Ectodermal cell (in vitro differentiated cells): ENCODE measurements around the gene CHST9.
"Not testable (repeated sequence)": the region's sequence is repeated elsewhere in the genome, so short reads cannot be mapped to it uniquely, and the experiment has no call there.

Experiments
- H3K27ac ChIP-seq: 2 replicates; pipeline ENCODE4 v1.7.0; 2013; ENCODE audit warnings: mild to moderate bottlenecking, low read depth, low read length; ENCODE audit not compliant: insufficient read depth, poor library complexity, severe bottlenecking
- H3K27me3 ChIP-seq: 2 replicates; pipeline ENCODE4 v1.7.0; 2013; ENCODE audit warnings: mild to moderate bottlenecking, low read length; ENCODE audit not compliant: insufficient read depth, control insufficient read depth, poor library complexity, severe bottlenecking
- H3K36me3 ChIP-seq: one replicate; pipeline ENCODE4 v1.7.0; 2013; ENCODE audit warnings: low read length; ENCODE audit not compliant: control insufficient read depth, insufficient read depth
- H3K4me1 ChIP-seq: one replicate; pipeline ENCODE4 v1.7.0; 2013; ENCODE audit warnings: low read length; ENCODE audit not compliant: control insufficient read depth, insufficient read depth
- H3K4me3 ChIP-seq: 2 replicates; pipeline ENCODE4 v1.7.0; 2013; ENCODE audit warnings: low read depth, low read length, control low read depth; ENCODE audit not compliant: insufficient read depth
- H3K9me3 ChIP-seq: 2 replicates; pipeline ENCODE4 v1.7.0; 2013; ENCODE audit warnings: mild to moderate bottlenecking, low read length, moderate library complexity; ENCODE audit not compliant: control insufficient read depth
- WGBS, 2 experiments: methylation state at CpG; one replicate each; pipeline ENCODE4 v1.1.7; 2013; ENCODE audit warnings: missing lambda C conversion rate in 2 of 2; 5-methylcytosine and 5-hydroxymethylcytosine counted together

The CHST9 gene

DNA sequence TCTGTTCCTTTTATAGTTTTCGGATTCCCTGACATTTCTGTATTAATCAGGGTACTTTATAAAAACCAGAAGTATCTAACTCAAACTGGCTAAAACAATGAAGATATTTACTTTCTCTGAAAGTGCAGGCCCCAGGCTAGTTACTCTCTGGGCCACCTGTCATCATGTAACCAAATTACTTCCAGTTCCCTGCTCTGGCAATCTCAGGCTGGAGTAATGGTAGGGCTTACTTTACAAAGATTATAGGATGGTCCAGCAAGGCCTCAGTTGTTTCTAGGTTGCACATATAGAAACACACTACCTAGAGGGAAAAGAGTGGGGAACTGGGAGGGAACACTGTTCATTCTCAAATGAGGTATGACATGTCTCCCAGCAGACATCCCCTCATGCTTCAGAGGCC lies 74.8 kb downstream of the CHST9 start:
- no peaks in the 10 kb centered on the region for H3K27me3 ChIP-seq
- no peaks in the 10 kb centered on the region for H3K36me3 ChIP-seq
- H3K9me3 ChIP-seq, result no peaks in the 10 kb centered on the region
- H3K4me3 ChIP-seq, result no peak overlapping the region
- no peaks in the 10 kb centered on the region for H3K4me1 ChIP-seq
- no peak overlapping the region for H3K27ac ChIP-seq
- 93 to 100% methylated on average over 1 of the region's 1 CpG for WGBS, 2 experiments

GRCh38 chr18:27109451-27109850 lies 75.7 kb downstream of the CHST9 start:
- no peaks in the 10 kb centered on the region for H3K36me3 ChIP-seq
- H3K9me3 ChIP-seq, result no peaks in the 10 kb centered on the region
- no peak overlapping the region for H3K4me3 ChIP-seq
- H3K27ac ChIP-seq, result no peak overlapping the region
- H3K4me1 ChIP-seq, result no peaks in the 10 kb centered on the region
- 95 to 96% methylated on average over 10 of the region's 10 CpGs for WGBS, 2 experiments
- H3K27me3 ChIP-seq, result no peaks in the 10 kb centered on the region

DNA sequence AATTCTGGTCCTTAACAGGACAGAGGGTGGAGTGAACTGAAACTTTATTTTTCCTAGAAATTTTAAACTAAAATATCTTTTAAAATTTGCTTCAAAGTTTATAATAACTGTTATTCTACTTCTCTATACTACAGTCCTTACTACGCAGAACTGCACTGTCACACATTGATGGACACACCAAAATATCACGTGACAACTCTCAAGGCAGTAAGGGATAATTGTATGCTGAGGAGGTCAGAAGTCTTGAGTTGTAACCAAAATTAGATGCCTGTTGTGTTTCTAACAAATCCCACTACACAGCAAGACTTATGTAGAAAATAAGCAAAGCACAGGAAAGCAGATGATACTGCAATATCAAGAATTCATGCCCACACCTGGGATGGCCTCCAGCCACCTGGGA lies 76.3 kb downstream of the CHST9 start:
- Histone ChIP-seq H3K4me3 (no peak overlapping the region), H3K9me3 (no peaks in the 10 kb centered on the region), H3K4me1 (no peaks in the 10 kb centered on the region), H3K36me3 (no peaks in the 10 kb centered on the region), H3K27ac (no peak overlapping the region), H3K27me3 (no peaks in the 10 kb centered on the region)
- 100% methylated on average over 2 of the region's 2 CpGs; no CpG with 5 or more reads in 1 of the 2 experiments for WGBS, 2 experiments

DNA sequence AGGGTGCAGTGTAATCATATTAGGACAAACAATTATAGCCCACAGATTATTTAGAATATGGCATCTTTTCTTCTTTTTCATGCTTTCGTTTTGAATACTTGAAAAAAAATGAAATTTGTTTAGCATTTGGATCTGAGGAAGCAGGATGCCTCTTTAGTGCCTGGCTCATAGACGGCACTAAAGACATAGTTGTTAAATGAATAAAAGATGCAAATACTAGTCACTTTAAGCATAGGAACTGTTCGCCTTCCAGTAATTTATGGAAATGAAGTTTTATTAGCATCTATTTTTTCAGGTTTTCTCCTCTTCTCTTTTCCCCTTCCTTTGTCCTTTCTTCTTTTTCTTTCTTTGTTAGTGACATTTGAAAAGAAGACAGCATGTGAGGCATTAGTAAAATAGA lies 80.4 kb downstream of the CHST9 start:
- Histone ChIP-seq H3K4me3 (no peak overlapping the region), H3K4me1 (no peaks in the 10 kb centered on the region), H3K36me3 (no peaks in the 10 kb centered on the region), H3K27ac (no peak overlapping the region), H3K27me3 (no peaks in the 10 kb centered on the region), H3K9me3 (no peaks in the 10 kb centered on the region)
- 91 to 100% methylated on average over 2 of the region's 3 CpGs for WGBS, 2 experiments

DNA sequence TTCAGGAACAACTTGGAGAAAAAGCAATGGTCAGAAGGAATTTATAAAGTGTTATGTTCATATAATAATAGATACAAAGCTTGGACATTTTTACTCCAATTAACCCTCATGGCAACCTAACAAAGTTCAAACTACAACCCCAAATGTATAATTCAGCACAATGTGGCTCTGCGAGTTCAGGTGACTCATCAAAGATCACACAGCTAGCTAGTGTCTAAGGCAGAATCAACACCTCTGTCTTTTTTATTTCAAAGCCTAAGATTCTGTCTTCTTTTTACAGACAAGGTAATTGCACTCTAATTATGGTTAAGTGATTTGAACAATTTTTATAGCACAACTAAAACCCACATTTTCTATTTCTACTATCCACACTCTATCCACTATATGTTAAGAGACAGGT lies 90.5 kb downstream of the CHST9 start:
- Histone ChIP-seq H3K27ac (no peak overlapping the region), H3K36me3 (no peaks in the 10 kb centered on the region), H3K4me3 (no peak overlapping the region), H3K4me1 (no peaks in the 10 kb centered on the region), H3K27me3 (no peaks in the 10 kb centered on the region), H3K9me3 (no peaks in the 10 kb centered on the region)
- 97 to 100% methylated on average over 1 of the region's 1 CpG for WGBS, 2 experiments

DNA sequence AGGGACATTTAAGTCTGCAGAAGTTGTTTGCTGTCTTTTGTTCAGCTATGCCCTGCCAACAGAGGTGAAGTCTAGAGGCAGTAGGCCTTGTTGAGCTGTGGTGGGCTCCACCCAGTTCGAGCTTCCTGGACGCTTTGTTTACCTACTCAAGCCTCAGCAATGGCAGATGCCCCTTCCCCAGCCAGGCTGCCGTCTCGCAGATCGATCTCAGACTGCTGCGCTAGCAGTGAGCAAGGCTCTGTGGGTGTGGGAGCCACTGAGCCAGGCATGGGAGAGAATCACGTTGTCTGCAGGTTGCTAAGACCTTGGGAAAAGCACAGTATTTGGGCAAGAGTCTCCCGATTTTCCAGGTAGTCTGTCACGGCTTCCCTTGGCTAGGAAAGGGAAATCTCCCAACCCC lies 91.8 kb downstream of the CHST9 start:
- WGBS, 2 experiments, result 94 to 95% methylated on average over 9 of the region's 9 CpGs

DNA sequence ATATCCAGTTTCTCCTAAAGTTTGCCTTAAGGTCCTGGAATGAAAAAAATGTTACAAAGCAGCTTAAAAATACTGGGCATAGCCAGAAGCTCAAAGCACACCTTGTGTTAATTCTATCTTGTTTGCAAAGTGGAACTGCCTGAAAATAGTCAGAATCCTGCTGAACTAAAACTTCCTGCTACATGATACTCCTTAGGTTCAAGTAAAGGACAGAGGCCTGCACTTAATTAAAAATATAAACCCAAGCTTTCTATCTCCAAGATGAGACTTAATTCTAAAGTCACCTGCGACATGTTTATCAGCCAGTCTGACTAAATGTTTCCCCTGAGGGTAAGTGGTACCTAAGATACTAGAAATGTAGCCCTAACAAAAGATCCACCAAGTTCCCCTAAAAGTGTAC lies 103.4 kb downstream of the CHST9 start:
- 92 to 100% methylated on average over 1 of the region's 1 CpG for WGBS, 2 experiments
- H3K36me3 ChIP-seq, result no peaks in the 10 kb centered on the region
- H3K9me3 ChIP-seq, result no peaks in the 10 kb centered on the region
- H3K27me3 ChIP-seq, result no peaks in the 10 kb centered on the region
- no peak overlapping the region for H3K27ac ChIP-seq
- H3K4me3 ChIP-seq, result no peak overlapping the region
- no peaks in the 10 kb centered on the region for H3K4me1 ChIP-seq

More for the DNA sequence above, 91.8 kb downstream of the CHST9 start:
- H3K36me3 ChIP-seq, H3K9me3 ChIP-seq, H3K27me3 ChIP-seq, H3K4me1 ChIP-seq, H3K4me3 ChIP-seq, H3K27ac ChIP-seq: not testable (repeated sequence)

DNA sequence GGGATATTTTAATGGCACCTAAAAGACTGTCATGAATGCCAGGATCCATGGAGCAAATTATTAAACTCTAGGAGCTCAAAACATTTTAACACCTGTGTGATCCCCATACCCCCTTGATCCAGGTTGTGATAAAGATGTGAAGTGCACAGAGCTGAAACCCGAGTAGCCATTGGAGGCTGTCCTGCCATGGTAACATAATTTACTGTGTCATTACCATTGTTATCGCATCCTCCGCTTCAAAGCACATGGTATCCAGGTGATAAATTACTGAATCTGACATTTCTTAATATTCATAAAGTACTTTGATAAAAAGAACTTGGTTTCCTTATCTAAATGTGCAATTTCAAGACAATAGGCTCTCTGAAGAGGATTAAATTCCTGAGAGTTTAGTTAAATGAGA lies 109.3 kb downstream of the CHST9 start:
- Histone ChIP-seq H3K27me3 (no peaks in the 10 kb centered on the region), H3K9me3 (no peaks in the 10 kb centered on the region), H3K27ac (no peak overlapping the region), H3K36me3 (no peaks in the 10 kb centered on the region), H3K4me3 (no peak overlapping the region), H3K4me1 (no peaks in the 10 kb centered on the region)
- 90 to 95% methylated on average over 3 of the region's 3 CpGs for WGBS, 2 experiments

DNA sequence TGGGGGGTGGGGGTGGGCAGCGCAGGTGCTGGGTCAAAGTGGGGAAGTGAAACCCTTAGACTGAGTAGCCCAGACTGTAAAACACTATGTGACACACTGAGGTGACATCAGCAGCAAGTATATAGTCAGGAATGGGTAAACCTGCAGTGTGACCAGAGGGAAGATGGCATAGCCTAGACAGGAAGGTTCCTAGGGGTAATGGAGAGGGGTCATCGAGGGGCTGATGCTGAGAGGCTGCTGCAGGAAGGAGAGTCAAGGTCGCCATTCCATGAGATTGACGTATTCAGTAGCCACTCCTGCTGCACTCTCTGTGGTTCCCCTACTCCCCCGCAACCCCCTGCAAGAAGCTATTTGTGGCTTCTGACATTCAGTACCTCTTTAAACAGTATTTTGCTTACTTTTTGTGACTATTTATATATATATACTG lies 111.7 kb downstream of the CHST9 start:
- WGBS, 2 experiments, result 92 to 97% methylated on average over 5 of the region's 5 CpGs
- Histone ChIP-seq H3K4me1 (no peaks in the 10 kb centered on the region), H3K27me3 (no peaks in the 10 kb centered on the region), H3K4me3 (no peak overlapping the region), H3K27ac (no peak overlapping the region), H3K36me3 (no peaks in the 10 kb centered on the region), H3K9me3 (no peaks in the 10 kb centered on the region)

DNA sequence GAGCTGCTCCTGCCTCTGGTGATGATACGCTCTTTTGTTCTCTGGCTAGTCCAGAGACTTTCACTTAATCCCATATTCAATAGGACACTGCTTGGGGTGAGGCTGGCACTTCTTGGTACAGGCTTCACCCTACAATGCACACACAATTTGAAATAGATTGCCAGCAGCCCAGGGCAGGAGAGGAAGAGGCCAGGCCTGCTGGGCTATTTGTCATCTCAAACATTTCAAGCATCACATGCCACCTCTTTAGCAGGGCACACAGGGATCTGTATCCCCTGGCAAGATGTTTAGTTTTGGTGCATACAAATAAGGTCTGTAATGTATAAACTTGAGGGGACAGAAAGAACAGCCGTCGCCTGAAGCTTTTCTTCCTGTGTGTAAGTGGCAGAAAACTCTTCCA lies 120.4 kb downstream of the CHST9 start:
- Histone ChIP-seq H3K4me3 (no peak overlapping the region), H3K4me1 (no peaks in the 10 kb centered on the region), H3K27ac (no peak overlapping the region), H3K27me3 (no peaks in the 10 kb centered on the region), H3K36me3 (no peaks in the 10 kb centered on the region), H3K9me3 (no peaks in the 10 kb centered on the region)
- WGBS, 2 experiments, result 73 to 87% methylated on average over 1 to 3 of the region's 3 CpGs

DNA sequence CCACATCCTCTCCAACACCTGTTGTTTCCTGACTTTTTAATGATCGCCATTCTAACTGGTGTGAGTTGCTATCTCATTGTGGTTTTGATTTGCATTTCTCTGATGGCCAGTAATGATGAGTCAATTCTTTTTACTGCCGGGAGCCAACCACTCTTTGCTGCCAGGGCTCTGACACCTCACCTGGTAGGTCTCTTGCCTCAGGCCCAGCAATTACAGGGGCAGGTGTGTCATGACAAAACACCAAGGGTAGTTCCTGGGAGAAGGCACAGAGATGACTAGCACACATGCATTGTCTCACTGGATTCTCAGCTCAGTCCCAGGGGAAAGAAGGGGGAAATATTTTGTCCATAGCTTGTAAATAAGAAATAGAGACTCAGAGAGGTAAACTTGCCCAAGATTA lies 122.3 kb downstream of the CHST9 start:
- Histone ChIP-seq H3K36me3 (no peaks in the 10 kb centered on the region), H3K27me3 (no peaks in the 10 kb centered on the region), H3K4me3 (no peak overlapping the region), H3K4me1 (no peaks in the 10 kb centered on the region), H3K9me3 (no peaks in the 10 kb centered on the region), H3K27ac (no peak overlapping the region)
- 90 to 98% methylated on average over 2 of the region's 2 CpGs for WGBS, 2 experiments
